ENCODE measurements around the gene NSUN4. TPM values are rescaled to one million over a fixed set of nuclear protein-coding genes. Genes with fewer than 3 reads are reported as not detected.

NSUN4 gene
- total RNA-seq, 1 donor from 2014 or later = 27.8 TPM

- TF ChIP-seq, protein P1, sequence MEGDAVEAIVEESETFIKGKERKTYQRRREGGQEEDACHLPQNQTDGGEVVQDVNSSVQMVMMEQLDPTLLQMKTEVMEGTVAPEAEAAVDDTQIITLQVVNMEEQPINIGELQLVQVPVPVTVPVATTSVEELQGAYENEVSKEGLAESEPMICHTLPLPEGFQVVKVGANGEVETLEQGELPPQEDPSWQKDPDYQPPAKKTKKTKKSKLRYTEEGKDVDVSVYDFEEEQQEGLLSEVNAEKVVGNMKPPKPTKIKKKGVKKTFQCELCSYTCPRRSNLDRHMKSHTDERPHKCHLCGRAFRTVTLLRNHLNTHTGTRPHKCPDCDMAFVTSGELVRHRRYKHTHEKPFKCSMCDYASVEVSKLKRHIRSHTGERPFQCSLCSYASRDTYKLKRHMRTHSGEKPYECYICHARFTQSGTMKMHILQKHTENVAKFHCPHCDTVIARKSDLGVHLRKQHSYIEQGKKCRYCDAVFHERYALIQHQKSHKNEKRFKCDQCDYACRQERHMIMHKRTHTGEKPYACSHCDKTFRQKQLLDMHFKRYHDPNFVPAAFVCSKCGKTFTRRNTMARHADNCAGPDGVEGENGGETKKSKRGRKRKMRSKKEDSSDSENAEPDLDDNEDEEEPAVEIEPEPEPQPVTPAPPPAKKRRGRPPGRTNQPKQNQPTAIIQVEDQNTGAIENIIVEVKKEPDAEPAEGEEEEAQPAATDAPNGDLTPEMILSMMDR (IDR thresholded peaks at IDR 0.05; ENCODE audit: unreplicated experiment) = no peak
- H3K27me3 Mint-ChIP-seq (ENCODE audit: unreplicated experiment) = peaks cover 15% of the 10 kb centered on the region
- H3K4me3 Mint-ChIP-seq (ENCODE audit: unreplicated experiment) = peak overlapping the region; percentile 85
- no peak for DNase-seq (ENCODE audit: low spot score)
- H3K4me1 Mint-ChIP-seq (ENCODE audit: unreplicated experiment) = peaks cover 9% of the 10 kb centered on the region
- no peak overlapping the region for H3K27ac Mint-ChIP-seq (ENCODE audit: unreplicated experiment)
- H3K9me3 Mint-ChIP-seq (ENCODE audit: unreplicated experiment) = peaks cover 17% of the 10 kb centered on the region
- H3K36me3 Mint-ChIP-seq (ENCODE audit: low read depth, unreplicated experiment) = peaks cover 15% of the 10 kb centered on the region
Measured at GRCh38 chr1:46393510-46393909, 52.9 kb downstream of the NSUN4 start.

DNA sequence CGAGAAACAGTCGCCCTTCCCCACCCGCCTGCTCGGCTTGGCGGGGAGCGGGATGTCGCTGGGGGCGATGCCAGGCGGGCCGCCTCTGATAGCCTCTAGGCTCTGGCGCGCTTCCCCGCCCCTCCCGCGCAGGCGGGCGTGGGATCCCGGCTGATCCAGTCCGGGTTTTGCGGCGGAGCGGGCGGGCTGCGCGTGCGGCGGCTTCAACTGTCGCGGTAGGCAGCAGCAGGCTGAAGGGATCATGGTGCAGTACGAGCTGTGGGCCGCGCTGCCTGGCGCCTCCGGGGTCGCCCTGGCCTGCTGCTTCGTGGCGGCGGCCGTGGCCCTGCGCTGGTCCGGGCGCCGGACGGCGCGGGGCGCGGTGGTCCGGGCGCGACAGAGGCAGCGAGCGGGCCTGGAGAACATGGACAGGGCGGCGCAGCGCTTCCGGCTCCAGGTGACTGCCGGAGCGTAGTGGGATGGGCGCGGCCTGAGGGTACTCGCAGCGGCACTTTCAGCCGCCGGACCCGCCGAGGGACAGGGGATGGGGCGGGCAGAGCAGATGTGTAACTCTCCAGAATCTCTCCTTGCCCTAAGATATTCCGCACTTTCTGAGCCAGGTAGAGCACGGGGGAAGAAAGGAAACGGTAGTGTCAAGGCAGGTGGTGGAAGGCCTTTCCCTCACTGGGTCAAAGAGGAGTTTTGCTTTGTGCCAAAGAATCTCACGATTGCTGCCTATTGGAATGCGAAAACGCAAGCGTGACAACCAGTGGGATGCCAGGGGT is 53.7 kb downstream of the NSUN4 start, which contains the start of gene FAAH:
FAAH (plus strand) TSS at position 210 of the 764 bp plus-strand sequence; CDS start at position 242, 32 bp downstream.
- peaks cover 15% of the 10 kb centered on the region for H3K36me3 Mint-ChIP-seq (ENCODE audit: low read depth, unreplicated experiment)
- H3K4me1 Mint-ChIP-seq (ENCODE audit: unreplicated experiment) = peaks cover 9% of the 10 kb centered on the region
- TF ChIP-seq, protein P1 (IDR thresholded peaks at IDR 0.05; ENCODE audit: unreplicated experiment) = no peak
- peak; percentile 51 for DNase-seq (ENCODE audit: low spot score)
- H3K4me3 Mint-ChIP-seq (ENCODE audit: unreplicated experiment) = peak within 1 kb of the TSS; percentile 85
- peaks cover 17% of the 10 kb centered on the region for H3K9me3 Mint-ChIP-seq (ENCODE audit: unreplicated experiment)
- no peak within 1 kb of the TSS for H3K27ac Mint-ChIP-seq (ENCODE audit: unreplicated experiment)
- peaks cover 16% of the 10 kb centered on the region for H3K27me3 Mint-ChIP-seq (ENCODE audit: unreplicated experiment)

GRCh38 chr1:46394872-46395465 is 54.4 kb downstream of the NSUN4 start:
- H3K36me3 Mint-ChIP-seq (ENCODE audit: low read depth, unreplicated experiment) = peaks cover 15% of the 10 kb centered on the region
- TF ChIP-seq, protein P1 (IDR thresholded peaks at IDR 0.05; ENCODE audit: unreplicated experiment) = no peak
- H3K27me3 Mint-ChIP-seq (ENCODE audit: unreplicated experiment) = peaks cover 16% of the 10 kb centered on the region
- H3K27ac Mint-ChIP-seq (ENCODE audit: unreplicated experiment) = no peak overlapping the region
- peaks cover 17% of the 10 kb centered on the region for H3K9me3 Mint-ChIP-seq (ENCODE audit: unreplicated experiment)
- DNase-seq (ENCODE audit: low spot score) = no peak
- no peak overlapping the region for H3K4me3 Mint-ChIP-seq (ENCODE audit: unreplicated experiment)
- peaks cover 9% of the 10 kb centered on the region for H3K4me1 Mint-ChIP-seq (ENCODE audit: unreplicated experiment)

GRCh38 chr1:46396441-46397398 is 56.1 kb downstream of the NSUN4 start:
- Mint-ChIP-seq H3K27me3 (ENCODE audit: unreplicated experiment) (peaks cover 21% of the 10 kb centered on the region), H3K36me3 (ENCODE audit: low read depth, unreplicated experiment) (peaks cover 15% of the 10 kb centered on the region), H3K9me3 (ENCODE audit: unreplicated experiment) (peaks cover 17% of the 10 kb centered on the region), H3K4me1 (ENCODE audit: unreplicated experiment) (peaks cover 9% of the 10 kb centered on the region), H3K4me3 (ENCODE audit: unreplicated experiment) (no peak overlapping the region), H3K27ac (ENCODE audit: unreplicated experiment) (no peak overlapping the region)
- TF ChIP-seq, protein P1 (IDR thresholded peaks at IDR 0.05; ENCODE audit: unreplicated experiment) = no peak
- no peak for DNase-seq (ENCODE audit: low spot score)

All from endothelial cell (in vitro differentiated cells).